Common myeloid progenitor, CD34-positive (primary cell): ENCODE data around the gene PRELID2.

Source experiments
- CTCF ChIA-PET: fragments of 350-600 bp; sonication (Branson Sonifier 250); formaldehyde crosslinking; loops from one replicate; lab custom pipeline; 2021; ENCODE audit warnings: antibody characterized with exemption; lab: Charles Lee
- POLR2A ChIA-PET: fragments of 350-600 bp; sonication (Branson Sonifier 250); formaldehyde crosslinking; loops from one replicate; lab custom pipeline; 2021; ENCODE audit warnings: antibody characterized with exemption; lab: Charles Lee
- DNase-seq, 3 donors: peaks; one replicate each; pipeline versions ENCODE4 v3.0.0 to v3.0.0-alpha.2; 2013
- H3K27ac ChIP-seq, 2 experiments: 1 replicate in 1 of 2; 2 replicates in 1 of 2; pipeline ENCODE4 v1.7.0; 2013; ENCODE audit warnings: inconsistent platforms in 2 of 2, low read length in 2 of 2, mild to moderate bottlenecking in 2 of 2, low read depth in 1 of 2, moderate library complexity in 1 of 2; ENCODE audit not compliant: severe bottlenecking in 2 of 2, insufficient read depth in 1 of 2, poor library complexity in 1 of 2
- H3K27me3 ChIP-seq, 5 experiments: replicated peaks in 2 of 5; 1 replicate in 3 of 5; 2 replicates in 2 of 5; pipeline versions ENCODE4 v1.6.1 to v1.7.0; 2013; ENCODE audit warnings: low read length in 4 of 5, mild to moderate bottlenecking in 2 of 5, moderate library complexity in 2 of 5, inconsistent platforms in 1 of 5; ENCODE audit not compliant: insufficient read depth in 5 of 5, control insufficient read depth in 4 of 5
- H3K36me3 ChIP-seq, 4 experiments: 1 replicate in 2 of 4; 2 replicates in 2 of 4; pipeline versions ENCODE4 v1.6.1 to v1.7.0; 2013; ENCODE audit warnings: low read length in 3 of 4, control low read depth in 1 of 4, mild to moderate bottlenecking in 1 of 4; ENCODE audit not compliant: control insufficient read depth in 4 of 4, insufficient read depth in 4 of 4
- H3K4me1 ChIP-seq, 4 experiments: 1 replicate in 3 of 4; 2 replicates in 1 of 4; pipeline versions ENCODE4 v1.6.1 to v1.7.1; 2013; ENCODE audit warnings: low read length in 3 of 4, mild to moderate bottlenecking in 3 of 4, control low read depth in 1 of 4, inconsistent platforms in 1 of 4, moderate library complexity in 1 of 4; ENCODE audit not compliant: control insufficient read depth in 4 of 4, insufficient read depth in 4 of 4; ENCODE audit errors: control extremely low read depth in 1 of 4
- H3K4me3 ChIP-seq, 7 experiments: 1 replicate in 4 of 7; 2 replicates in 3 of 7; pipeline versions ENCODE4 v1.5.1 to v1.7.0; 2013; ENCODE audit warnings: mild to moderate bottlenecking in 7 of 7, low read length in 6 of 7, moderate library complexity in 6 of 7, inconsistent platforms in 2 of 7, low read depth in 2 of 7, control low read depth in 1 of 7; ENCODE audit not compliant: insufficient read depth in 4 of 7, control insufficient read depth in 1 of 7; ENCODE audit errors: extremely low read depth in 1 of 7
- H3K9me3 ChIP-seq, 5 experiments: 1 replicate in 4 of 5; 2 replicates in 1 of 5; pipeline versions ENCODE4 v1.6.1 to v1.7.1; 2013; ENCODE audit warnings: low read length in 4 of 5, mild to moderate bottlenecking in 2 of 5, inconsistent platforms in 1 of 5, low read depth in 1 of 5, moderate library complexity in 1 of 5; ENCODE audit not compliant: control insufficient read depth in 4 of 5, insufficient read depth in 2 of 5; ENCODE audit errors: control extremely low read depth in 1 of 5
- WGBS: methylation state at CpG from one replicate; pipeline ENCODE4 v1.1.5; 2013; ENCODE audit not compliant: insufficient coverage; 5-methylcytosine and 5-hydroxymethylcytosine counted together

PRELID2 gene

DNA sequence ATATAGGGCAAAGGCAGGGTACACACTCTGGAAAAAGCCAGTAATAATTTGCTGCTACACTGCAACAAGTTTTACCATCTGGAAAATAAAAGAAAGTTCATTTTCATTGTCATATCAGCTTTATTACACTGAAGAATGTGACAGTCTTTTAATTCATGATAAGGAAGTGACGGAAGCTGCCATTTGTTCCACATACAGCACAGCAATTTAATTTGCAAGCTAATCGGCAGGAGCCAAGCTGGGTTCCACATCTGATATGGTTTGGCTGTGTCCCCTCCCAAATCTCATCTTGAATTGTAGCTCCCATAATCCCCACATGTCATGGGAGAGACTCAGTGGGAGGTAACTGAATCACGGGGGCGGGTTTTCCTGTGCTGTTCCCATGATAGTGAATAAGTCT lies 16.5 kb downstream of the PRELID2 start:
- ChIA-PET CTCF (interaction anchor here (1.9 kb wide), 1 partner anchor 69 kb away, joined by 5 read pairs; no protein-coding TSS in a partner anchor), POLR2A (no interaction called here)
- Histone ChIP-seq H3K9me3 (no peaks in the 10 kb centered on the region), H3K4me3 (no peak overlapping the region), H3K4me1 (no peaks in the 10 kb centered on the region), H3K27me3 (no peaks in the 10 kb centered on the region), H3K36me3 (peaks cover 3 to 40% (median 9%) of the 10 kb centered on the region in 4 experiments), H3K27ac (no peak overlapping the region)
- 67% methylated on average over 2 of the region's 4 CpGs for WGBS
- no peak for DNase-seq

DNA sequence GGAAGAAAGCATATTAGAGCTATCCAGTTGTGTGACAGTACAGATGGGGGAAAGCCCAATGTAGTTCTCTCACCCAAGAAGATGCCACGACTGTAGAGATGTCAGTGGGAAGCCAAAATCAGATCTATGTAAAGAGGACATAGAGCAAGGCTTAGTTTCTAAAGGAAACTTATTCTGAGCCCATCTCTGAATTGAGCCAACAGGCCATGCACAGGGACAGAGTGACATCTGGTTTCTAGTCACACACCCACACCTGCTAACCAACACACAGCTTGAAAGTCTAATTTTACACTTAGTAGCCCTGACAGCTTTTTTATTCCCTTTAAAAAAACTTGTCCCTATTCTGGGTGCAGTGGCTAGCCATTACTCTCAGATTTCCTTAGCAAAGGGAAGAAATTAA lies 22.3 kb downstream of the PRELID2 start:
- H3K4me1 ChIP-seq, result no peaks in the 10 kb centered on the region
- no peak for DNase-seq
- H3K4me3 ChIP-seq, result no peak overlapping the region
- H3K36me3 ChIP-seq, result peaks cover 4 to 43% (median 15%) of the 10 kb centered on the region in 4 experiments
- no peaks in the 10 kb centered on the region for H3K27me3 ChIP-seq
- H3K9me3 ChIP-seq, result no peaks in the 10 kb centered on the region
- H3K27ac ChIP-seq, result no peak overlapping the region
- ChIA-PET POLR2A (no interaction called here), CTCF (interaction anchor here (0.9 to 1.1 kb wide), 2 partner anchors 19 to 1609 kb away, joined by 3 read pairs; no protein-coding TSS in a partner anchor)
- 100% methylated on average over 1 of the region's 1 CpG for WGBS

DNA sequence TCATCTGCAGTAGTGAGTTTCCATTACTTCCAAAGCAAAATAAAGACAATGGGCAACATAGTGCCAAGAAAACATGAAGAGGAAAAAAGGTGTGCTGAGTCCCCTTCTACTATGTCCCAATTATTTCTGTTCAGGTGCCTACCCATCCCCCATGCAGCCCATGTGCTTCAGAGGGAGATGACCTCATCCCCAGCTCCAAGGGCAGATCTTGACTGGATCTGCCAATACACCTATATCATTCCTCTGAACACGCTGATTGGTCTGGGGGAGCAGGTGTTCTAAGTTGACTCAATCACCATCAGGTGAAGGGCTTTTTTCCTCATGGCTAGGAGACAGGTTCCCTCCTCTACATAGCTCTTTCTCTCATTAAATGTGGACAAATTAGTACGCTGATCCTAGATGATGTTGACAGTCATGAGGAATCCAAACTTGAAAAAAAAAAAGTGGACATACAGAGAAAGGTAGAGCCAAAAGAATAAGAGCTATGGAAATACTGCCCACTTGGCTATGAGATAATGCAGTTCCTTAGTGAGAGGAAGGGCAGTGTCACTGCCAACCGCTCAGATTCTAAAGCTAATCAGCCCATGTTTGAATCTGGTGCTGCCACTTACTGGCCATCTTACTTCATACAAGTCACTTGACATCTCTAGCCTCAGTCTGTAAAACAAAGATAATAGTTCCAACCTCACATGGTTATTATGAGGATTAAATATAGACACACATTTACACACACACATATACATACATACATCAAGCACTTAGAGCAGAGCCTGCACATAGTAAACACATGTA lies 23.1 kb downstream of the PRELID2 start:
- peak in 2 of 3 donors; percentile 28 to 45 for DNase-seq
- Histone ChIP-seq H3K4me1 (no peaks in the 10 kb centered on the region), H3K36me3 (peaks cover 2 to 41% (median 14%) of the 10 kb centered on the region in 4 experiments), H3K27me3 (no peaks in the 10 kb centered on the region), H3K9me3 (no peaks in the 10 kb centered on the region), H3K27ac (no peak overlapping the region), H3K4me3 (no peak overlapping the region)
- ChIA-PET POLR2A (no interaction called here), CTCF (interaction anchor here (0.6 to 1.4 kb wide), 4 partner anchors 15 to 1609 kb away, joined by 3 read pairs; no protein-coding TSS in a partner anchor)
- 94% methylated on average over 3 of the region's 3 CpGs for WGBS

DNA sequence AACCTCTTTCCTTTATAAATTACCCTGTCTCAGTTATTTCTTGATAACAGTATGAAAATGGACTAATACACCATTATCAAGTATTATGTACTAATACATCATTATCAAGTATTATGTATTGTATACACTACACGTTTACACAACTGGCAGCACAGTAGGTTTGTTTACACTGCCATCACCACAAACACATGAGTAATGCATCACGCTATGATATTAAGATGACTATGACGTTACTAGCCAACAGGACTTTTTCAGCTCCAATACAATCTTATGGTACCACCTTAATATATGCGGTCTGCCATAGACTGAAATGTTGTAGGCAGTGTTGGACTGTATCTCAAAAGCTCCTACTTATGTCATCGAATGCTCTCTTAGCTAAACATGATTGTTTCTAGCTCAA lies 28.2 kb downstream of the PRELID2 start:
- no peak overlapping the region for H3K4me3 ChIP-seq
- 96% methylated on average over 4 of the region's 5 CpGs for WGBS
- ChIA-PET CTCF (interaction anchor here (1.2 kb wide), 1 partner anchor 17 kb away, joined by 3 read pairs; no protein-coding TSS in a partner anchor), POLR2A (no interaction called here)
- no peaks in the 10 kb centered on the region for H3K4me1 ChIP-seq
- DNase-seq, result no peak
- no peaks in the 10 kb centered on the region for H3K9me3 ChIP-seq
- H3K36me3 ChIP-seq, result peaks cover 2 to 32% (median 15%) of the 10 kb centered on the region in 4 experiments
- no peak overlapping the region for H3K27ac ChIP-seq
- H3K27me3 ChIP-seq, result no peaks in the 10 kb centered on the region

DNA sequence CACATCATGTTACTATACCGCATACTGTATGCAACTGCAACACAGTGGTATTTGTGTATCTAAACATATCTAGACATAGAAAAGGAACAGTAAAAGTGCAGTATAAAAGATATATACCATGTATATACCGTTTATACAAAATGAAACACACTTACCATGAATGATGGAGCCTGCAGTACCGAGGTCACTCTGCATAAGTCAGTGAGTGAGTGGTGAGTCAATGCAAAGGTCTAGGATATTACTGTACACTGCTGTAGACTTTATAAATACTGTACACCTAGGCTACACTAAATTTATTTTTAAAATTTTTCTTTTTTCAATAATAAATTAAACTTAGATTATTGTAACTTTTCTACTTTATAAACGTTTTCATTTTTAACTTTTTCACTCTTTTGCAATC lies 29.3 kb downstream of the PRELID2 start:
- Histone ChIP-seq H3K27me3 (no peaks in the 10 kb centered on the region), H3K9me3 (no peaks in the 10 kb centered on the region), H3K27ac (no peak overlapping the region), H3K4me1 (no peaks in the 10 kb centered on the region), H3K4me3 (no peak overlapping the region), H3K36me3 (peaks cover 2 to 29% (median 10%) of the 10 kb centered on the region in 4 experiments)
- DNase-seq, result no peak
- POLR2A ChIA-PET, result no interaction called here
- WGBS, result no CpG with 5 or more reads among the region's 4 CpGs
- CTCF ChIA-PET, result interaction anchor here (1.2 kb wide), 1 partner anchor 18 kb away, joined by 3 read pairs; no protein-coding TSS in a partner anchor

DNA sequence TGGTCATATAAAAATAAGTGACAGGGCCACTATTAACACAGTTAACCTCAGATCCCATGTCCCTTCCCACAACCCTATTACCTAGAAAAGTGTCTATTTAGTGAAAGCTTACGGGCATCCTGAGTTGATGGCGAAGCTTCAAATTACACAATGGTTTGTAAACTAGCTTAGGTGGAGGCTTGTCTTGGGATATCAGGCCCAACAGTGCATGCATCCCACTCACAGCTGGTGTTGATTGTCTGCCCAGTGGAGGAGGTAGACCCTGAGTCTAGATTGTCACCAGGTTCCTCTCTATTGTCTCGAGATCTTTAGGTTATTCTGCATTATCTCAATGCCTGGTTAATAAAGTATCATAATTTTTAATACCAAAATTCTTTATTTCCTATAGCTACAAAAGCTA lies 30.4 kb downstream of the PRELID2 start:
- Histone ChIP-seq H3K4me1 (no peaks in the 10 kb centered on the region), H3K27ac (no peak overlapping the region), H3K9me3 (peaks cover 0 to under 1% (median 0%) of the 10 kb centered on the region in 5 experiments), H3K36me3 (peaks cover 2 to 32% (median 10%) of the 10 kb centered on the region in 4 experiments), H3K27me3 (no peaks in the 10 kb centered on the region), H3K4me3 (no peak overlapping the region)
- ChIA-PET CTCF (interaction anchor here (1.1 to 1.2 kb wide), 2 partner anchors 15 to 19 kb away, joined by 3 read pairs; no protein-coding TSS in a partner anchor), POLR2A (no interaction called here)
- WGBS, result 100% methylated on average over 1 of the region's 3 CpGs
- DNase-seq, result no peak
